ENCODE measurements around the gene LAMC3.

The LAMC3 gene

DNA sequence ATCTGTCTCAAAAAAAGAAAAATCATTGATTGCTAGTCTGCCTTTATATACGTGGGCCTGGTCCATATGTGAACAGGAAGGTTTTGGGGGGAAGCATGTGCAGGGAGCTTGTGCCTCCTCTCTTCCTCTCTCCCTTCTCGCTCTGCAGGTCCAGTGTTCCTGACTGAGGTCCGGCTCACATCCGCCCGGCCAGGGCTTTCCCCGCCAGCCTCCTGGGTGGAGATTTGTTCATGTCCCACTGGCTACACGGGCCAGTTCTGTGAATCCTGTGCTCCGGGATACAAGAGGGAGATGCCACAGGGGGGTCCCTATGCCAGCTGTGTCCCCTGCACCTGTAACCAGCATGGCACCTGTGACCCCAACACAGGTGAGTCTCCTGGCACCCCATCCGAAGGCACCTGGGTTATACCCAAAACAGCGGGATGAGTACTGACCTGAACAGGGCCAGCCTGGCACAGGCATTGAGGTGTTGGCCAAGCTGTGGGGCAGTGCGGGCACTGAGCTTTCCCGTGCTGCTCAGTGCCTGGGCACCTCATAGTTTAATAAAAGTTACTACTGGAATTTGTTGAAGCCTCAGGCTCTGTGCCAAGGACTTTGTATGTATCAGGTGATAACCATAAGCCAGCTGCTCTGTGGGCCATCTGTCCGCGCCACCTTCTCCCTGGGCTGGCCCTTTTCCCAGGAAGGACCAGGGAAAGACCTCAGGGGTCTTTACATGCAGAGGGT is 48.0 kb downstream of the LAMC3 start:
- TF ChIP-seq CTCF (conservative IDR thresholded peaks at IDR 0.05): no peak

GRCh38 chr9:131060900-131061630 is 52.1 kb downstream of the LAMC3 start:
- no peak for TF ChIP-seq CTCF (conservative IDR thresholded peaks at IDR 0.05)
- no peak overlapping the region for H3K27ac ChIP-seq

More for the DNA sequence above, 48.0 kb downstream of the LAMC3 start:
- no peak overlapping the region for H3K27ac ChIP-seq

DNA sequence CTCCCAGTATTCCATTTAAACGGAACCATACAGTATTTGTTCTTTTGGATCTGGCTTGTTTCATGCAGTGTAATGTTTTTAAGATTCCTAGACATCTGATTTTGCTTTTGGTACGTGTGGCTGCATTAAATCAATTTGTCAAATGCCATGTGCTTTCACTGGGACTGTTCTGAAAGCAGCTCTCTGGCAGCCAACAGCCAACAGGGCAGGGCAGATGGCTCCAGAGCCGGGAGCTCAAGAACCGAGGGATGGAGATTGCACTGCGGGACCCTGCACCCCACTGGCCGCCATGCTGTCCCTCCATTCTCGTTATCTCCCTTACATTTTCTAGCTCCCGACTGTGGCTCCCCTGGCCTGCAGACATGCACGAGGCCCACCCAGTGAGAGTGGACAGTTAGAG is 54.0 kb downstream of the LAMC3 start:
- H3K27ac ChIP-seq: no peak overlapping the region
- no peak for TF ChIP-seq CTCF (conservative IDR thresholded peaks at IDR 0.05)

DNA sequence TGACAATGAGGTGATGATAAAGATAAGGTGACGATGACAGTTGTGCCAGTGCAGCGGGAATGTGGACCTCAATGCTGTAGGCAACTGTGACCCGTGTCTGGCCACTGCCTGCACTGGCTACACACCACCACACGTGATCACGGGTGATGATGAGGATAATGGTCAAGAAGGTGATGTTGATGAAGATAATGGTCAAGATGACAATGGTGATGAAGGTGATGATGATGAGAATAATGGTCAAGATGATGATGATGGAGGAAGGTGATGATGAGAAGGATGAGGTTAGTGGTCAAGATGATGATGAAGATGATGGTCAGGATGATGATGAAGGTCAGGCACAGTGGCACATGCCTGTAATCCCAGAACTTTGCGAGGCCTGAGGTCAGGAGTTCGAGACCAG is 56.6 kb downstream of the LAMC3 start:
- TF ChIP-seq CTCF (conservative IDR thresholded peaks at IDR 0.05): no peak
- no peak overlapping the region for H3K27ac ChIP-seq

- H3K27ac ChIP-seq: no peak overlapping the region
- TF ChIP-seq CTCF (conservative IDR thresholded peaks at IDR 0.05): no peak
These were observed 58.7 kb downstream of the LAMC3 start for GRCh38 chr9:131067625-131068024.

DNA sequence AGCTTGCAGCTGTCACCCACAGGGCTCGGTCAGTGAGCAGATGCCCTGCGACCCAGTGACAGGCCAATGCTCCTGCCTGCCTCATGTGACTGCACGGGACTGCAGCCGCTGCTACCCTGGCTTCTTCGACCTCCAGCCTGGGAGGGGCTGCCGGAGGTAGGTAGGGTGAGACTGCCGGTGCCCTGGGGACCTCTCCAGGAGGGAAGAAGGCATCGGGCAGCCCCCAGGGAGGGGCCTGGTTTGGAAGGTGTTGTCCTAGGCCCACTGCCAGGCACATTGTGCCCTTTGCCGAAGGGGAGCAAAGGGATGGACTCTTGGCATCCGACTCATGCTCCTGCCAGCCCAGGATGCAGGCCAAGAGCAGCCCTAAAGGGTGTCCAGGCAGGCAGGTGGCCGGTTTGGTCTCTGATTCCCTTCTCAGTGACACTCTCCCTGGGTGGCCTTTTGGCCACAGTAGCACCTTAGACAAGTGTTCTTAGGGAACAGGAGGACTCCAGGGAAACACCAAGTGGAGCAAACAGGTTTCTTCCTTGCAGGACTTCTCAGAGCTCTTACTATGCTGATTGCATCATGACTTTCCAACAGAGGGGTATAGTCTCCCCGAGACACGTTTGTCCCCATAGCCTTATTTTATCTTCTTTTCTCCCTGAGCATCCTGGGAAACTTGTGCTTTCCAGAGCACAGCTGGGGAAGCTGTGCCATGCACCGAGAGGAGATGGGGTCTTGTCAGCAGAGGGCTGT is 59.3 kb downstream of the LAMC3 start:
- no peak overlapping the region for H3K27ac ChIP-seq
- no peak for TF ChIP-seq CTCF (conservative IDR thresholded peaks at IDR 0.05)

- H3K27ac ChIP-seq: no peak overlapping the region
- TF ChIP-seq CTCF (conservative IDR thresholded peaks at IDR 0.05): no peak
These were observed 60.7 kb downstream of the LAMC3 start for GRCh38 chr9:131069699-131070098.
